ENCODE results near the gene ANKRD13D. TPM values are rescaled to one million over a fixed set of nuclear protein-coding genes. Genes with fewer than 3 reads are reported as not detected.

Gene ANKRD13D
- total RNA-seq, 4 donors from 2014 or later = 19.7 to 194 (median 54.5) TPM

GRCh38 chr11:67281552-67282150 is 7.5 kb upstream of the ANKRD13D start:
- WGBS, 2 donors (ENCODE audit: low coverage in 1 of 2) = 91 to 100% methylated on average over 3 to 25 of the region's 27 CpGs
- Histone ChIP-seq H3K27ac (peak overlapping the region in 1 of 4 donors; percentile 39), H3K36me3 (peaks cover 2 to 73% (median 34%) of the 10 kb centered on the region in 4 donors), H3K9me3 (no peaks in the 10 kb centered on the region), H3K27me3 (no peaks in the 10 kb centered on the region), H3K4me1 (peaks cover 18 to 25% (median 23%) of the 10 kb centered on the region in 4 donors), H3K4me3 (no peak overlapping the region)
- intact Hi-C loops (cut with DNase I; ENCODE audit: low total_unique reads) (no loop called here), in situ Hi-C loops (cut with MboI; ENCODE audit: low pct_ligation_motif_present in 1 of 4, low pct_unique_long_range_greater_than_20kb in 1 of 4, low sequenced_read_pairs in 3 of 4) (no loop called here)
- peak; percentile 7 for DNase-seq
- TF ChIP-seq CTCF (IDR thresholded peaks at IDR 0.05) = no peak
- no peak for TF ChIP-seq EP300 (IDR thresholded peaks at IDR 0.05; ENCODE audit: low read depth)
- no peak for TF ChIP-seq POLR2A (IDR thresholded peaks at IDR 0.05)
- TF ChIP-seq POLR2AphosphoS5 (IDR thresholded peaks at IDR 0.05) = no peak

GRCh38 chr11:67282155-67282875 is 6.8 kb upstream of the ANKRD13D start:
- no peaks in the 10 kb centered on the region for H3K27me3 ChIP-seq
- H3K36me3 ChIP-seq = peaks cover 2 to 73% (median 34%) of the 10 kb centered on the region in 4 donors
- H3K27ac ChIP-seq = peak overlapping the region; percentile 8 to 51 (median 38)
- intact Hi-C loops (cut with DNase I; ENCODE audit: low total_unique reads) = no loop called here
- in situ Hi-C loops (cut with MboI; ENCODE audit: low pct_ligation_motif_present in 1 of 4, low pct_unique_long_range_greater_than_20kb in 1 of 4, low sequenced_read_pairs in 3 of 4) = no loop called here
- TF ChIP-seq CTCF (IDR thresholded peaks at IDR 0.05) (no peak), POLR2A (IDR thresholded peaks at IDR 0.05) (no peak), EP300 (IDR thresholded peaks at IDR 0.05; ENCODE audit: low read depth) (no peak), POLR2AphosphoS5 (IDR thresholded peaks at IDR 0.05) (no peak)
- no peaks in the 10 kb centered on the region for H3K9me3 ChIP-seq
- WGBS, 2 donors (ENCODE audit: low coverage in 1 of 2) = 94% methylated on average over 16 of the region's 20 CpGs; no CpG with 5 or more reads in 1 of the 2 donors
- no peak overlapping the region for H3K4me3 ChIP-seq
- DNase-seq = peak; percentile 6
- H3K4me1 ChIP-seq = peaks cover 13 to 25% (median 22%) of the 10 kb centered on the region in 4 donors

- intact Hi-C loops (cut with DNase I; ENCODE audit: low total_unique reads) = no loop called here
- Histone ChIP-seq H3K4me3 (no peak overlapping the region), H3K27ac (peak overlapping the region; percentile 8 to 51 (median 38)), H3K4me1 (peaks cover 15 to 25% (median 22%) of the 10 kb centered on the region in 4 donors), H3K9me3 (no peaks in the 10 kb centered on the region), H3K27me3 (no peaks in the 10 kb centered on the region), H3K36me3 (peaks cover 2 to 73% (median 34%) of the 10 kb centered on the region in 4 donors)
- in situ Hi-C loops (cut with MboI; ENCODE audit: low pct_ligation_motif_present in 1 of 4, low pct_unique_long_range_greater_than_20kb in 1 of 4, low sequenced_read_pairs in 3 of 4) = no loop called here
- 91% methylated on average over 11 of the region's 11 CpGs; no CpG with 5 or more reads in 1 of the 2 donors for WGBS, 2 donors (ENCODE audit: low coverage in 1 of 2)
- DNase-seq = no peak
- TF ChIP-seq CTCF (IDR thresholded peaks at IDR 0.05) (no peak), POLR2AphosphoS5 (IDR thresholded peaks at IDR 0.05) (no peak), POLR2A (IDR thresholded peaks at IDR 0.05) (no peak), EP300 (IDR thresholded peaks at IDR 0.05; ENCODE audit: low read depth) (no peak)
These were observed 6.2 kb upstream of the ANKRD13D start for GRCh38 chr11:67282876-67283371.

GRCh38 chr11:67283481-67283963 is 5.6 kb upstream of the ANKRD13D start:
- in situ Hi-C loops (cut with MboI; ENCODE audit: low pct_ligation_motif_present in 1 of 4, low pct_unique_long_range_greater_than_20kb in 1 of 4, low sequenced_read_pairs in 3 of 4) = no loop called here

More at GRCh38 chr11:67283481-67283963, 5.6 kb upstream of the ANKRD13D start:
- peaks cover 13 to 24% (median 21%) of the 10 kb centered on the region in 4 donors for H3K4me1 ChIP-seq
- peaks cover 2 to 73% (median 34%) of the 10 kb centered on the region in 4 donors for H3K36me3 ChIP-seq
- DNase-seq = no peak
- peak overlapping the region; percentile 30 to 54 (median 44) for H3K27ac ChIP-seq
- no peaks in the 10 kb centered on the region for H3K9me3 ChIP-seq
- intact Hi-C loops (cut with DNase I; ENCODE audit: low total_unique reads) = no loop called here
- H3K27me3 ChIP-seq = no peaks in the 10 kb centered on the region
- 86% methylated on average over 13 of the region's 13 CpGs; no CpG with 5 or more reads in 1 of the 2 donors for WGBS, 2 donors (ENCODE audit: low coverage in 1 of 2)
- TF ChIP-seq EP300 (IDR thresholded peaks at IDR 0.05; ENCODE audit: low read depth) = no peak
- TF ChIP-seq POLR2A (IDR thresholded peaks at IDR 0.05) = no peak
- no peak for TF ChIP-seq CTCF (IDR thresholded peaks at IDR 0.05)
- TF ChIP-seq POLR2AphosphoS5 (IDR thresholded peaks at IDR 0.05) = no peak
- no peak overlapping the region for H3K4me3 ChIP-seq

All from transverse colon (tissue), 4 donors.